ENCODE data around the gene SCO2. TPM values are rescaled to one million over a fixed set of nuclear protein-coding genes. Genes with fewer than 3 reads are reported as not detected.

Gene SCO2
- total RNA-seq, 1 experiment from 2014 or later = 3.0 TPM

DNA sequence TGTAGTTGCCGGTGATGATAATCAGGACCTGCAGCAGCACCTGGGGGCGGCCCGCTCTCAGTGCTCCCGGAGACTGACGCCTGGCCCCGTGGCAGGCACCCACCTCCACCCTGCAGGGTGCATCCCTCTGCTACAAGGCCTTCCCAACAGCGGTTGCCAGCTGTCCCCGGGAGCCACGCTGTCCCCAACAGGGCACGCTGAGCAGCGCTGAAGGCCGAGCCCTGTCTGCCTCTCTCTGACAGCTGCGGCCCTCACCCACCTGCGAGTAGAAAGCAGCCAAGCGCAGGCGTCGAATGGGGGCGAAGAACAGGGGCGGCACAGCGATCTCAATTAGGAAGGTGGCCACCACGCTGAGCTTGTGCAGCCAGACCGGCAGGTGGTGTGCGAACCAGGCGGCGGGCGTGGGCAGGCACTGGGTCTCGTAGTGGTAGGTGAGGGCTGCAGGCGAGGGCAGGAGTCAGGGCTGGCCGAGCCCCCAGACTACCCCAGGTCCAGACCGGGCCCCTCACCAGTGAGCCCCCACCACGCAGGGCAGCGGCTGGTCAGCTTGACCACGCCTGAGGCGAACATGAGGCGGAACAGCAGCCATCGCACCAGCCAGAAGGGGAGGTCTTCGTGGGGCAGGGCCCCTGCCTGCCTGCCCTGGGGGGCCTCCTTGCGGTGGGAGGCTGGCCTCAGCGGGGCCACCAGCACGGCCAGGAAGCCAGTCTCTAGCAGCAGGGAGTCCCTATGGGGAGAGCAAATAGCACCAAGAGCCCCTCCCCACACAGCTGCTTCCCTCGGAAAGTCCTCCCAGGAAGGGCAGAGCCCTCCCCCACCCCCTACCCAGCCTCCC, 19.4 kb downstream of the SCO2 start:
- Histone ChIP-seq H3K36me3 (ENCODE audit: low read depth) (0 out of 2 replicates have a peak, but pooled peaks cover 5% of the 10 kb centered on the region), H3K79me2 (ENCODE audit: low read depth) (peaks cover 33% of the 10 kb centered on the region), H3K4me2 (peak overlapping the region; percentile 94), H3K4me3 (no peak overlapping the region; the same call in 1 of the 2 replicates), H3K9me3 (ENCODE audit: insufficient read depth, low read depth) (no peaks in the 10 kb centered on the region), H3K27ac (no peak overlapping the region), H4K20me1 (ENCODE audit: insufficient read depth) (peaks cover 9% of the 10 kb centered on the region; the same call in 1 of the 2 replicates), H3K9me2 (ENCODE audit: insufficient read depth) (no peaks in the 10 kb centered on the region), H3K27me3 (ENCODE audit: insufficient read depth, low read depth) (no peaks in the 10 kb centered on the region), H3F3A (ENCODE audit: insufficient read depth, low read depth) (peaks cover 11% of the 10 kb centered on the region; the same call in 1 of the 2 replicates), H3K4me1 (replicated peaks; ENCODE audit: insufficient read depth) (peaks cover 19% of the 10 kb centered on the region), H2AFZ (no peak overlapping the region)
- ChIA-PET POLR2A (ENCODE audit: unreplicated experiment) (no interaction called here), CTCF (no interaction called here)
- intact Hi-C loops (cut with micrococcal nuclease; ENCODE audit: unreplicated experiment) = loop anchor here (5.0 kb wide), 2 partner anchors 76 to 164 kb away; partner anchors contain the start of genes CHKB and PPP6R2
- no TSS peak for BruUV-seq (replicated peaks)
- no peak for DNase-seq
- TF ChIP-seq EZH2 (IDR thresholded peaks at IDR 0.05; ENCODE audit: low read depth) = no peak
- TF ChIP-seq, protein P1, sequence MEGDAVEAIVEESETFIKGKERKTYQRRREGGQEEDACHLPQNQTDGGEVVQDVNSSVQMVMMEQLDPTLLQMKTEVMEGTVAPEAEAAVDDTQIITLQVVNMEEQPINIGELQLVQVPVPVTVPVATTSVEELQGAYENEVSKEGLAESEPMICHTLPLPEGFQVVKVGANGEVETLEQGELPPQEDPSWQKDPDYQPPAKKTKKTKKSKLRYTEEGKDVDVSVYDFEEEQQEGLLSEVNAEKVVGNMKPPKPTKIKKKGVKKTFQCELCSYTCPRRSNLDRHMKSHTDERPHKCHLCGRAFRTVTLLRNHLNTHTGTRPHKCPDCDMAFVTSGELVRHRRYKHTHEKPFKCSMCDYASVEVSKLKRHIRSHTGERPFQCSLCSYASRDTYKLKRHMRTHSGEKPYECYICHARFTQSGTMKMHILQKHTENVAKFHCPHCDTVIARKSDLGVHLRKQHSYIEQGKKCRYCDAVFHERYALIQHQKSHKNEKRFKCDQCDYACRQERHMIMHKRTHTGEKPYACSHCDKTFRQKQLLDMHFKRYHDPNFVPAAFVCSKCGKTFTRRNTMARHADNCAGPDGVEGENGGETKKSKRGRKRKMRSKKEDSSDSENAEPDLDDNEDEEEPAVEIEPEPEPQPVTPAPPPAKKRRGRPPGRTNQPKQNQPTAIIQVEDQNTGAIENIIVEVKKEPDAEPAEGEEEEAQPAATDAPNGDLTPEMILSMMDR (conservative IDR thresholded peaks at IDR 0.05) = no peak

DNA sequence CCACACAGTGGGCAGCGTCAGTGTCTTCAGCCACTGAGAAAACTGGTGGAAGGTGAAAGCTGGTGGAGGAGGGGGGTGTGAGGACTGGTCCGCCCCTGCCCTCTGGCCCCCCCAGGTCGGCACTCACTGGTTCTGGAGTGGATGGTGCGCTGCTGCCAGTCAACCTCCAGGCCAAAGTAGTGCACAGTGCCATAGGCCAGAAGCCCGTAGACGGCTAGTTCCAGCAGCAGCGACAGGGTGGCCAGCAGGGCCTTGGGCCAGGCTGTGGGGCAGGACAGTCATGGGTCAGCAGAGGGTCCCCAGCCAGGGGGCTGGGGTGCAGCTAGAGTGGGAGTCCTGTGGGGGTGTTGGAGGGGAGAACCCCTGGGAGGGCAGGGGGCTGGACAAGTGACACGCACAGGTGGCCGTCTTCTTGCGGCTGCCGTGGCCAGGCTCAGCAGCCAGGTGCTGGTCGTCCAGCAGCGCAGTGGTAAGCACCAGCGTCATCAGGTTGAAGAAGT, 20.1 kb downstream of the SCO2 start:
- Histone ChIP-seq H3K4me3 (no peak overlapping the region), H3K36me3 (ENCODE audit: low read depth) (0 out of 2 replicates have a peak, but pooled peaks cover 5% of the 10 kb centered on the region), H2AFZ (no peak overlapping the region), H3K79me2 (ENCODE audit: low read depth) (peaks cover 27% of the 10 kb centered on the region), H3F3A (ENCODE audit: insufficient read depth, low read depth) (peaks cover 16% of the 10 kb centered on the region; the same call in 1 of the 2 replicates), H3K4me2 (no peak overlapping the region), H3K27ac (no peak overlapping the region), H3K4me1 (replicated peaks; ENCODE audit: insufficient read depth) (peaks cover 19% of the 10 kb centered on the region), H3K9me2 (ENCODE audit: insufficient read depth) (no peaks in the 10 kb centered on the region), H3K27me3 (ENCODE audit: insufficient read depth, low read depth) (no peaks in the 10 kb centered on the region), H4K20me1 (ENCODE audit: insufficient read depth) (peaks cover 5% of the 10 kb centered on the region; the same call in 1 of the 2 replicates), H3K9me3 (ENCODE audit: insufficient read depth, low read depth) (no peaks in the 10 kb centered on the region)
- TF ChIP-seq, protein P1 (conservative IDR thresholded peaks at IDR 0.05) = no peak
- TF ChIP-seq EZH2 (IDR thresholded peaks at IDR 0.05; ENCODE audit: low read depth) = no peak
- intact Hi-C loops (cut with micrococcal nuclease; ENCODE audit: unreplicated experiment) = loop anchor here (5.0 kb wide), 2 partner anchors 77 to 163 kb away; partner anchors contain the start of genes CHKB and PPP6R2
- CTCF ChIA-PET = no interaction called here
- BruUV-seq (replicated peaks) = TSS peak; percentile 19
- DNase-seq = no peak
- POLR2A ChIA-PET (ENCODE audit: unreplicated experiment) = no interaction called here

GRCh38 chr22:50504369-50505211, 20.8 kb downstream of the SCO2 start:
- Histone ChIP-seq H4K20me1 (ENCODE audit: insufficient read depth) (peaks cover 3% of the 10 kb centered on the region; the same call in 1 of the 2 replicates), H3F3A (ENCODE audit: insufficient read depth, low read depth) (peaks cover 22% of the 10 kb centered on the region; the same call in 1 of the 2 replicates), H3K4me2 (no peak overlapping the region), H3K4me3 (no peak overlapping the region), H3K27ac (no peak overlapping the region), H3K9me2 (ENCODE audit: insufficient read depth) (no peaks in the 10 kb centered on the region), H3K36me3 (ENCODE audit: low read depth) (0 out of 2 replicates have a peak, but pooled peaks cover 5% of the 10 kb centered on the region), H2AFZ (no peak overlapping the region), H3K4me1 (replicated peaks; ENCODE audit: insufficient read depth) (peaks cover 17% of the 10 kb centered on the region), H3K9me3 (ENCODE audit: insufficient read depth, low read depth) (no peaks in the 10 kb centered on the region), H3K27me3 (ENCODE audit: insufficient read depth, low read depth) (no peaks in the 10 kb centered on the region), H3K79me2 (ENCODE audit: low read depth) (peaks cover 19% of the 10 kb centered on the region)
- ChIA-PET CTCF (interaction anchor here (0.5 kb wide), 1 partner anchor 53 kb away, joined by 16 read pairs; no protein-coding TSS in a partner anchor), POLR2A (ENCODE audit: unreplicated experiment) (no interaction called here)
- no TSS peak for BruUV-seq (replicated peaks)
- no peak for DNase-seq
- intact Hi-C loops (cut with micrococcal nuclease; ENCODE audit: unreplicated experiment) = loop anchor here (5.0 kb wide), 2 partner anchors 78 to 162 kb away; partner anchors contain the start of genes CHKB and PPP6R2
- TF ChIP-seq, protein P1 (conservative IDR thresholded peaks at IDR 0.05) = no peak
- no peak for TF ChIP-seq EZH2 (IDR thresholded peaks at IDR 0.05; ENCODE audit: low read depth)
